Hypothalamus (tissue), 51 donors: Measurements from ENCODE around the gene PIM2.

Experiments
- DNase-seq, 51 donors: peaks; one replicate each; lab custom pipeline; 2025; lab: John Stamatoyannopoulos, UW

The PIM2 gene

DNA sequence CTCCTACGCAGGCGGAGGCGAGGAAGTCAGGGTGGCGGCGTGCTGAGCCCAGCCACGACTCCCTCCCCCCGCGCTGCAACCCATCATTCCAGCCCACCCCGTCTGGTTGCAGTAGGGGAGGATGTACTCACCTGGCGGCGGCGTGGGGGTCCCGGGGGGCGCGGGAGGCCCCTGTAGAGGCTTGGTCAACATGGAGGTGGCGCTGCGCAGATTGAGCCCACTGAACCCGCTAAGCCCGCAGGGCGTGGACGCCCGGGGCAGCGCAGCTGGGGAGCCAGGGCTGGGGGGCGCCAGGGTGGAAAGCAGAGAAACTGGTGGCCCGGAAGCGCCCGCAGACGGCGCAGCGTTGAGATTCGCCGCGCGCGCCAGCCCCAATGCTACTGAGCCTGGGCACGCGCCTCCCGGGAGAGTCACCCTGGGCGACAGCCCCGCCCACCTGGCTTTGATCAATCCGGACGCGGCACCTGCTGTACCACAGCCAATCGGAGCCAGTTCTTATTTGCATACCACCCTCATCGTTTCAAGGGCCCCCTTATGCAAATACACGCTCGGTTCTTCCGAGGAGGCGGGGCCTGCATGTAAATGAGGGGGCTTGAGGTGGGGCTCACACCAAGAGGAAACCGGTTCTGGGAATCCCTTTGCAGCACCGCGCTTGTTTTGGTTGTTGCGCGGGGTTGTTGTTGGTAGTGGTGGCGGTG lies at the start of gene PIM2:
TSS of gene PIM2 (minus strand) at position 382 of the 698 bp plus-strand sequence. CDS start at position 192, 190 bp downstream.
- peak in 50 of 51 donors; percentile 8 to 85 (median 65) for DNase-seq

DNA sequence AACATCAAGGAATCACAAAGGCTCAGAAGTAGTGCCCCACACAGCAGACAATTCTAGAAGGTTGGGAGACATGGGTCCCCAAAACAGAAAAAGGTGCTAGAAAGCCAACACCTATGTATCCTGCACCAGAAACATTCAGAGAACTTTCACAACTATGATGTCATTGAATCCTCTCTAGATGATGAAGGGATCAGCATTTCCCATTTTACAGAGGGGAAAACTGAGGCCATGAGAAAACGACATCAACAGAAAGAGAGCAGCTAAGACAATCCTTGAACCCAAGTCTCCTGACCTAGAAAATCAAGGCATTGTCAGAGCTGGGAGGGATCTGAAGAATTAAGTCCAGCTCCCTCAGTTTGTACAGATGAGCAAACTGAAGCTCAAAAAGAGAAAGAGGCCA lies 49.6 kb upstream of the PIM2 start:
- DNase-seq: no peak

DNA sequence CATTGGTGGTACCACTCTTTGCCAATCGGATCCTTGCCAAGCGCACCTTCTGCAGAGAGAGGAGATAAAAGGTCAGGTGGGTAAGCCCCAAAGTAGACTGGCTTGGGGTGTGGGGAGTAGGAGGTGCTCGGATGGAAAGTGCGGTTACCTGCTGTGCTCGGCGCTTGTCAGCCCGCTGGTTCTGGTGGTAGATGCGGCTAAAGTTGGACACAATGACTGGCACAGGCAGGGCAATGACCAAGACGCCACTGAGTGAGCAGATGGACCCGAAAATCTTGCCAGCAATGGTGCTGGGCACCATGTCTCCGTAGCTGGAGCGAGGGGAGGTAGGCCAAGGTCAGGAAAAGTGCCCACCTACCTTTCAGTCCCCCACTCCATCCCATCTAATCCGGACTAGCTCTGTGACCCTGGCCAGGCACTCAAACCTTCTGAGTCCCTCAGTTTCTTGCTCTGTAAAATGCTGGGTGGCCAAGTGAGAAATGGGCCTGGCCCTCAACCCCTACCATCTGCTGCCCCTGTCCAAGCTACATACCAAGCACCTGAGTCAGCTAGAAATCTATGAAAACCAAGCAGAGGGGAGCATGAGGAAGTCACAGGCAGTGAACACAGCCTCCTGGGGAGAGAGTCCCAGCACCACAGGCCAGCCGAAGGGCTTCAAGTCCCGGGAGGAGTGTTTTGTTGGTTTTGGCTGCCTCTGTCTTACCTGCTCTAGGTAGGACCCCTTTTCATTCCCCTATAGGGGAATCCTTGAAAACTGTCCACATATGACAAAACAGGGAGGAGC lies 48.2 kb upstream of the PIM2 start:
- no peak for DNase-seq

DNA sequence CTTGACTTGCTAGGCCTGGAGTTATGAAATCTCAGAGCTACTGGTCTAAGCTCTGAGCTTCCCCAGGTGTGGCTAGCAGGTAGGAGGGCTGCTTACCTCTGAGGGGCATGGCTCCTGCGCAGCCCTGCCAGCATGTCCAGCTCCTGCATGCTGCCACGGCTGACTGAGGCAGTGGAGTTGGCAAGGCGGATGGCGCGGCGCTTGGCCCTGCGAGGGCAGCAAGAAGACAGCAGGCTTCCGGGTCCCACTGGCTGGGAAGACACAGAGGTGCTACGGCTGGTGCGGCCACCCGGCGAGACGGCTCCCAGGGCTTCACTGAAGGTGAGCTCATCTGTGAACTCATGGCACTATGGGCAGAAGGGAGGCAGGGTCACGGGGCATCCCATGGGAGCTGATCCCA lies 47.1 kb upstream of the PIM2 start:
- no peak for DNase-seq

DNA sequence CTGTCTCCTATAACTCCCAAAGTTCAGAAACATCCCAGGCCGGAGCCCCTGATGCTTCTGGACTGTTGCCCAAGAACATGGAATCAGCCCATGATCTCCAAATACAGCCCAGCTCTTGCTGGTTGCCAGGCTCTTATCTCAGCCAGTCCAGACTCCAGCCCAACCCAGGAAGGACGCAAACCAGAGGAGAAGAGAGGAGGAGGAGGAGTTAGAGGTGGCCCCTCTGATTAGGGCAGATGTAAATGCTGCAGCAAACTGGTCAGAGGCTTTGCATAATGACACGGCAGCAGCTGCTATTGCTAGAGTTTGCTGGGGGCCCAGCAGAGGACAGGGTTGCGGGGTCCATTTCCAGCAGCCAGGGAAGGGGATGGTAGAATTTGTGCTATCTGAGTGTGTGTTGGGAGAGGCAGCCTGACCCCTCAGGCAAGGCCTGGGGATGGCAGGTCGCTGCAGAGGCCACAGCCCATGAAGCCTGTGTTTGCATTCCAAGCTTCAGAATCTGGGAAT lies 42.8 kb upstream of the PIM2 start:
- no peak for DNase-seq

DNA sequence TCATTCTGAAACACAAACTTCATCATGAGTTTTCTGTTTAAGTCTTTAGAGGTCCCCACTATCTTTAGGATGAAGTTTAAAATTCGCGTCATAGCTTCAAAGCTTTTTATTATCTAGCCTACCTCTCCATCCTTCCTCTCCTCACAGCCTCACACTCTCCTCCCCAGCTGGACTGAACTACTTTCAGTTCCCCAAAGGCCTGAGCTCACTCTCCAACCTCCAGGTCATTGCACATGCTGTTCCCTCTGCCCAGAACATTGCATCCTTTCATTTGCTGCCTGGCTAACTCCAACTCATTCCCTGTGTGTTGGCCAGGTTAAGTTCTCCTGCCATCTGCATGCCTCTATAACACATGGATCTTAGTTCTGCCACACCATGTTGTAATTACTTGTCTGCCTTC lies 41.5 kb upstream of the PIM2 start:
- no peak for DNase-seq

DNA sequence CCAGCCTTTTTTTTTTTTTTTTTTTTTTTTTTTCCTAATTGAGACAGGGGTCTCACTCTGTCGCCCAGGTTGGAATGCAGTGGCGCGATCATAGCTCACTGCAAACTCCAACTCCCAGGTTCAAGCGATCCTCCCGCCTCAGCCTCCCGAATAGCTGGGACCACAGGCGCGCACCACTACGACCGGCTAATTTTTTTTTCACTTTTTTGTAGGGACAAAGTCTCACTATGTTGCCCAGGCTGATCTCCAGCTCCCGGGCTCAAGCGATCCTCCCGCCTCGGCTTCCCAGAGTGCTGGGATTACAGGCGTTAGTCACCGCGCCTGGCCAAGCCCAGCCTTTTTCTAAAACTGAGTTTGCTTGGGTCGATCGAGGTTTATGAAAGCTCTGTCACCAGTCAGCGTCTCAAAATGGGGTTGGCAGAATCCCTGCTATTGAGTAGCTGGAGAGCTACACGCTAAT lies 39.8 kb upstream of the PIM2 start:
- DNase-seq: peak in 18 of 51 donors; percentile 3 to 49 (median 28)

DNA sequence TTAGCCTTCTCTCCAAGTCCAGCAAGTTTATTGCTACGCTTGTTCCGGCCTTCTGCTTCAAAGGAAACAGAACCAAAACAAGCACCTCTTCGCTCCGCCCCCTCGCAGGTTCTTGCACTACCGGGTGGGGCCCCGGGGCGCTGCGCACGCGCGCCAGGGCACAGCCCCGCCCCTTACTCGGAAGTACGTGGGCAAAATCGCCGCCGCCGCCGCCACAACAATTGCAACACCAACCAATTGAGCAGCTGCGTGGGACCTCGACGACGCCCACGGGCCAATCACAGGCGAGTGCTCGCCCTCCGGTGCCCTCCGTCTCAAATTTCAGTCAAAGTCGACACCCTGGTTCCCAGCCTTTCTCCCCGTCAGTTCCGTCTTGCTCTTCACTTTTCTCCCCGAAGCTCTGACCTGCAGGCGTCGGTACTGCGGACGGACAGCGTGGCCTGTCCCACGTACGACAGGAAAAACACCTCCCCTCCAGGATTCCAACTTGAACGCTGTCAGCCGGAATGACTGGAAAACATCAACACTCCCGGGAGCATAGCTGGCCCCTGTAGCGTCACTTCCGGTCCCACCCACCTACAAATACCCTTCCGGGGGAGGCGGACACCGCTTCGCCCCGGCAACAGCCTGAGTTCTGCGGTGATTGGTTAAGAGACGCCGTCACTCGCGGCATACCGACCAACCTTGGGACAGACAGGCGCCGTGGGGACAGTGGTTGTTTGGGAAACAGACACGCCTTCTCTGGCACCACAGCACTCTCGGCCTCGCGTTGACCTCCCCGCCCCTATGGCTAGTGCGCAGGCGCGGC lies 39.2 kb upstream of the PIM2 start:
- peak; percentile 49 to 97 (median 90) for DNase-seq

DNA sequence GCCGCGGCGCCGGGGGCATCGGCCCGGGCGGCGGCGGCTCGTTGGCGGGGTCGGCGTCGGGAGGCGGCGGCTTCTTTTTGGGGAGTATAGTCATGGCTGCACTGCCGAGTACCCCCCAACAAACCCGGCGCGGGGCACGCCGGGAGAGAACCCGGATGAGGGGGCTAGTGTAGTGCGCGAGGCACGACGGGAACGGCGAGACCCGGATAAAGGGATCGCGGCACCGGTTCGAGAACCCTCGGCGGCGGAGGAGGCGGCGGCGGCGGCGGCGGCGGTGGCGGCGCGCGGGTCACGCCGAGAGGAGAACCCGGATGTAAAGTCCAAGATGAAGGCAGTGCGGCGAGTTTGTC lies 38.6 kb upstream of the PIM2 start, which contains the start of gene OTUD5:
TSS of gene OTUD5 (minus strand) at position 131 of the 350 bp plus-strand sequence. CDS start at position 94, 37 bp downstream.
- peak in 45 of 51 donors; percentile 4 to 88 (median 51) for DNase-seq

DNA sequence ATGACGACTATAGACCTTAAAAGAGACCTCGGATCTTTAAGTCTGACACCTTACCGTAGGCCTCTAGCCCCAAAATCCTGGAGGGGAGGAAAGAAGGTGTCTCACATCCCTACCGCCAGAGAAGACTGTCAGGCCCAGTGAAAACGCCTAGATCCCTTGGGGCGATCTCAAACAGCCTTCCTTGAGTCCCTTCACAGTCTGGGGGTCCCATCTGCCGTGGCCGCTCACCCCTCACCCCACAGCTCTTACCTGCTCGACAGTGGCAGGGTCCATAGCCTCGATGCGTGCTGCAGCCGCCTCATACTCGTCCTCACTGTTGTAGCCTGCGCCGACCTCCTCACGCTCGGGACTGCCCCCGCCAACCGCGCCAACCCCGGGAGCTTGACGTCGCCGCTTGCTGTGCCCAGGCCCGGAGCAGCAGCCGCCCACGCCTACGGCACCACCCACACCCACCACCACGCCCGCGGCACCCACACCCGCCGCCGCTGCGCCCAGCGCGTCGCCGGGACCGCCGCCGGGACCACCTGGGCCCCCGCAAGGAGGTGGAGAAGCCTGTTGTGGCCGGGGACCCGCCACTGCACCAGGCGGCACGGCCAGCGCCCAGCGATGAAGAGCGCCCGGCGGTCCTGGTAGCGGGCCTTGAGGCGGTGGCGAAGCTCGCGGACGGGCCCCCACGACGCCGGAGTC lies 38.0 kb upstream of the PIM2 start:
- peak in 3 of 51 donors; percentile 0 to 5 (median 0) for DNase-seq

DNA sequence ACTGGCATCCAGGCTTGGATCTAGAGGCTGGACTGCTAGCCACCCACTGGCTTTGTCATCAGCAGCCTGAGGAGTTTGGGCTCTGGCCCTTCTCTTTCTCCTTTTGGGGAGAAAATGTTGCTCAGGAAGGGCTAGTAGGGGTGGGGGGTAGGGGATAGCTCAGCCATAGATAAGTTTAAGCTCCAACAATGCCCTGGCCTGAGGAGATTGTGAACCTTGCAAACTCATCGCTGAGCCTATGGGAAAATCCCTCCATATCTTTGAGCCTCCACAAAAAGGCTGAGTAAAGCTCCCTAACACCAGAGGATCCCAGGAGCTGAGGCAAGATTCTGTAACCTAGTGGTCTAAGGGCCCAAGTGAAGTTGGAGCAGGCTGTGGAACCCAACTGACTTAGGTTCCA lies 29.8 kb upstream of the PIM2 start:
- DNase-seq: no peak

DNA sequence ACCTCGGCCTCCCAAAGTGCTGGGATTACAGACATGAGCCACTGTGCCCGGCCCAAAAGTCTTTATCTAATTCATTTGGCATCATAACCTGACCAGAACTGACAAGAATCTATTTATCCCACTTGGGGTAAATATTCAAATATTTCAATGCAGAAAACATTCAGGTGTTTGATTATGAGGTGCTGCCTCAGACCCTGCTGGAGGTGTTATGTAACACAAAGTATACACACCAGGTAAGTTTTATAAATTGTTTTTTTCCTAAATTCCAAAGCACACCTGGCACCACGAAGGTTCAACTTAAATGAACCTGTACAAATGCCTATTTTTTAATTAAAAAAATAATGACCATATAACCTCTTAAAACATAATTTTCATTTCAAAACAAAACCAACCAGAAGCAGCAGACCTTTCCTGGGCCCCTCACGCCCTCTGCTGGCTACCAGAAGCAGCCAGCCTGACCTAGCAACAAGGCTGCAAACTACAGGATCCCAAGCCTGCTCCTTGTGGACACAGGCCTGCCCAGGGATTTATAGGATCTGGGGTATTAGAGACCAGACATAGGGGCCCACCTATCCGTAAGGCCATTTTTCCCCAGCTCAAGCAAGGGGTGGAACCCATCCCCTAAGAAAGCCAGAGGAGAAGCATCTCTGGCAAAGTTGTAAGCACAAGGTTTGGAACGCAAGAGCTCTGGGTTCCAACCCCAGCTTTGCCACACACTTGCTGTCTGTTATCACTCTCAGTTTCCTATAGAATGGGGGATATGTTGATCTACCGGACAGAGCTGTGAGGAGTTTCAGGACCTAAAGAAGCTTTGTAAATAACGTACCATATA lies 26.9 kb upstream of the PIM2 start:
- DNase-seq: peak in 25 of 51 donors; percentile 0 to 45 (median 8)

DNA sequence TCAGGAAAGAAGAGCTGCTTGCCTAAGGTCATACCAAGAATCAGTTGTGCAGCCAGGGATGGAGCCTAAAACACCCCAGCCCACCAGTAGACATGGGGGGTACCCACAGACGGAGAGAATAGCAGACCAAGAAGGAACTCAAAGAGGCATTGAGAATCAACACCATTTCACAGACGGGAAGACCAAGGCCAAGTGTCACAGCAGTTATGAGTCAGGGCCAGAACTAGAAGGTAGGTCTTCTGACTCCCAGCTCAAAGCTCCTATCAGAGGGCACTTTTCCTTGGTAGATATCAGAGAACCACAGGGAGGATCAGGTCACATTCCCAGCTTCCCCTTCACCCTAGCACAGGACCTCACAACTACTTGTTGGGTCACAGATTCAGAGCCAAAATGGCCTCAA lies 24.1 kb upstream of the PIM2 start:
- DNase-seq: no peak

DNA sequence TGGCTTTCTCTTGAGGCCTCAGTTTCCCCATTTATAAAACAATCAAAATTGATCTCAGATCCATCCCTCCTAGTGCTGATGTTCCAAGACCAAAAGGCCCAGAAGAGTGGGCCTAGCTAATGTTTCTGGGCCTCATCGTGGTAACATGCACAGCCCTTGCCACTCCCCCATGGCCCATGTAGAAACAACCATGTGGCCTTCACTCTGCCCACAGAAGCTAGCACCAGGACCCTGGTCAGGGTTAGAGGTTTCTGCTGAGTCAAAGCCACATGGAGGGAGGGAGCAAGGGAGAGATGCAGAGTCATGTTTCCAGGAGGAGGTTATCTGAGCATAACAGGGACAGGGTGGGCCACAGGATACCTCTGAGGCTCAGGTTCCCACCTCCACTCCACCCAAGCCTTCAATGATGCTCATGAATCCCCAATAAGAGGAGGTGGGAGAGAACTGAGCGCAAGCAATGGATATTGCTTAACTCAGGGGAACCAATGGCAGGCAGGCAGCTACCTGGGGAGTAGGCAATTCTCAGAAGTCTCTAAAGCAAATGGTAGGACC lies 21.7 kb upstream of the PIM2 start:
- DNase-seq: no peak

DNA sequence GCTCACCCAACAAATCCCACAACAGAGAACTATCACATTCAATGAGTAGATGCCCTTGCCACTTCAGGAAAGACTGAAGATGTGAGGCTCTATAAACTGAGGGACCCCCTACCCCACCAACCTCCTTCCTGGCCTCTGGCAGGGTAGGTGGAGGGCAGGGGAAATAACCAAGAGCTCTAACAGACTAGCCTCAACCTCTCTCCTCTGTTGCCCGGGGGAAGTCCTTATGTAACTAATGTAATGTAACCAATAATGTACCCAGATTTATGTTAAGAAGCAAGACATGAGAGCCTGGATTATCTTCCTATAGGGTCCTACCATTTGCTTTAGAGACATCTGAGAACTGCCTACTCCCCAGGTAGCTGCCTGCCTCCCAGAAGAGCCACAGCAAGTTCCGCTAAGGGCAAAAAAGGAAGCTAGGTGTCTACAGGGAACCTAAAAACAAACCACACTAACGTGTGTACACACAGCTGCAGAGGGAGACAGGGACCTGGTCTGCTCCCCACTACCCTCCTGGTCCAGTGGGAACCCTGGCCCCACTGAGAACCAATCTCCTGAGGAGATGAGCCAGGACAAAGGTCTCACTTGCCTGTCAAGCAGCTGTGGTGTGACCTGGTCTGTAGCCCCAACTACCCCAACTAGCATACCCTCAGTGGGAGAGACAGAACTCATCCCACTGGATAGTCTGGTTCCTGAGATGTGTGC lies 20.9 kb upstream of the PIM2 start:
- no peak for DNase-seq

DNA sequence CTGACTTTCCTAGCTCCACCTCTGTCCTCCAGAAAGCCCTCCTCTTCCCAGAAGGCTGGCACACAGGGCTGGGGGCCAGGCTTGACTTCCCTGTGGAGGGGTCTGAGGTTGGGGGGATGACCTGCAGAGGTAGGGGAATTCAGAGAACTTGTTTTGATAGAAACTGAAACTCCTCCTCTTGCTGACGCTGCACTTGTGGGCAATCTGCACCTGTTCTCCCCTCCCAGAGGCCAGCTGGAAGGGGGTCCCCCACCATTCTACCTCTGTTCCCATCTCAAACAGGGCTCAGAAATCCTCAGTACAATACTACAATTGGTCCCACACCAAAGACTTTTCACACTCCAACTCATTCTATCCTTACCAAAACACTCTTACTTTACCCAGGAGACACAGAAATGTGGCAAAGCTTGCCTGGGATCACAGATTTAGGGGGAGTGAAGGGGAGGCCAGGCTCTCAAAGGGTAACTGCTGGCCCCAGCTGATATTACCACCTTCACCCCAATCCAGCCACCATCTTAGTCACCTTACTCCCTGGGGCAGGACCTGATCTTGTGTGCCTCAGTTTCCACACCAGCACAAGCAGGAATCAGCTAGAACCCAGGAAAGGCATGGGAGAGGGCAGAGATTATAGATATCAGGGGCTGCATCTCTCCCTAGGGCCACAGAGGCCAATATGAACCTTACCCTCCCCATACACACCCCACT lies 20.0 kb upstream of the PIM2 start:
- DNase-seq: no peak

DNA sequence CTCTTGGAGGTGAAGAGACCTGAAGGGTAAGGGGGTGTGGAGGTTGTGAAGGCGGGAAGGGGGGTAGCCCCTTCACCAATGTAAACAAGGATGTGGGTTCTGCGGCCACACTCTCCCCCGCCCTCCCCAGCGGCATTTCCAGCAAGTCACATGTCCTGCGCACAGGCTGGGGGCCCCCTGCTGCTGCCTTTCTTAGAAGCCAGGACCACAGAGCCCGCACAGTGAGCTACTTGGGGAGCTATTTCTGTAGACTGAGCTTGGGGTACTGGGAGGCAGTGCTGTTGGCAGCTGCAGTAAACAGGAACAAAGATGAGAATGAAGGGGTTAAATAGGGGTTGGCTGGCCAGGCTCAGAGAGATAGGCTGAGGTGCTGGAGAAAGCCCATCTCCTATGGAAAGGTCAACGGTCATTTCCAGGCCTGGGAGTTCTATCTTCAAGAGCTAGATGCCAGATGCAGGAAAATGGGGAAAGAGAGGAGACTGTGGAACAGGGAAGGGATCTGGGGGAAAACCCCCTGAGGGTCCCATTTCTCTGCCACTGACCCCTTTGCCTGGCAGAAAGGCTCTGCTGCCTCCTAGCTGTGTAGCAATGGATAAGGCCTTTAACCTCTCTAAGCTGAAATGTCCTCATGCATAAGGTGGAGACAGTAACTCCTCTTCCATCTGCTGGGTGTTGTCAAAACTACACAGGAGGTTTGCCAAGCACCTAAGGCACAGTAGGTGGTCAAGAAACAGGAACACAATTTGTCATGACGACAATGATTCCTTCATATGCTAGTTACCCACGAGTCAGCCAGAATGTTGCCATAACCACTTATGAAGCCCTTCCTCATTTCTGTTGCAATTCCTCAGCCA lies 18.5 kb upstream of the PIM2 start:
- DNase-seq: peak in 18 of 51 donors; percentile 0 to 23 (median 5)
